Neural cell (in vitro differentiated cells): ENCODE results near the gene GTPBP4. TPM values are rescaled to one million over a fixed set of nuclear protein-coding genes. Genes with fewer than 3 reads are reported as not detected.

Experiments
- H2AFZ ChIP-seq: fragments of 200-600, 300-800 bp; sonication (generic), shearing (Covaris generic); 2 replicates; pipeline ENCODE4 v1.6.0; 2014; ENCODE audit warnings: low read depth, mild to moderate bottlenecking, antibody characterized with exemption, low read length, moderate library complexity
- H3F3A ChIP-seq: fragments of 200-600 bp; shearing (Covaris generic); 2 replicates; pipeline ENCODE4 v1.6.1; 2016; ENCODE audit warnings: mild to moderate bottlenecking, moderate library complexity, mixed read lengths, antibody characterized with exemption, low read length; ENCODE audit not compliant: insufficient read depth, poor library complexity, severe bottlenecking
- H3K27ac ChIP-seq: fragments of 200-600, 300-800 bp; sonication (generic), shearing (Covaris generic); 2 replicates; pipeline ENCODE4 v1.5.1; 2014; ENCODE audit warnings: mild to moderate bottlenecking, low read length, moderate library complexity
- H3K27me3 ChIP-seq: fragments of 300-800, 200-600 bp; sonication (generic), shearing (Covaris generic); 2 replicates; pipeline ENCODE4 v1.6.0; 2014; ENCODE audit warnings: mild to moderate bottlenecking, low read depth, low read length, moderate library complexity; ENCODE audit not compliant: insufficient read depth
- H3K36me3 ChIP-seq: fragments of 300-800, 200-600 bp; sonication (generic), shearing (Covaris generic); 2 replicates; pipeline ENCODE4 v1.5.1; 2014; ENCODE audit warnings: mild to moderate bottlenecking, antibody characterized with exemption, low read length, moderate library complexity; ENCODE audit not compliant: insufficient read depth
- H3K4me2 ChIP-seq: fragments of 300-800, 200-600 bp; sonication (generic), shearing (Covaris generic); 2 replicates; pipeline ENCODE4 v1.6.0; 2014; ENCODE audit warnings: mild to moderate bottlenecking, low read length
- H3K4me3 ChIP-seq: fragments of 300-800, 200-600 bp; sonication (generic), shearing (Covaris generic); 2 replicates; pipeline ENCODE4 v1.5.1; 2014; ENCODE audit warnings: mild to moderate bottlenecking, low read length, moderate library complexity
- H3K79me2 ChIP-seq: fragments of 200-600 bp; shearing (Covaris generic); replicated peaks from 2 replicates; pipeline ENCODE4 v1.6.0; 2014; ENCODE audit warnings: mild to moderate bottlenecking, low read length, moderate library complexity; ENCODE audit not compliant: insufficient read depth
- H3K9ac ChIP-seq: fragments of 300-800, 200-600 bp; sonication (generic), shearing (Covaris generic); 2 replicates; pipeline ENCODE4 v1.6.1; 2016; ENCODE audit warnings: mild to moderate bottlenecking, low read length, mixed read lengths
- H3K9me2 ChIP-seq: fragments of 200-600 bp; shearing (Covaris generic); 2 replicates; pipeline ENCODE4 v1.6.1; 2016; ENCODE audit warnings: mild to moderate bottlenecking, low read length, mixed read lengths; ENCODE audit not compliant: insufficient read depth
- H3K9me3 ChIP-seq: fragments of 200-600, 300-800 bp; sonication (generic), shearing (Covaris generic); 2 replicates; pipeline ENCODE4 v1.6.1; 2016; ENCODE audit warnings: mild to moderate bottlenecking, mixed run types, low read length, moderate library complexity, mixed read lengths
- H4K20me1 ChIP-seq: fragments of 200-600 bp; shearing (Covaris generic); 2 replicates; pipeline ENCODE4 v1.6.1; 2016; ENCODE audit warnings: mild to moderate bottlenecking, mixed run types; ENCODE audit not compliant: insufficient read depth
- CTCF ChIP-seq: fragments of 450-650 bp; IDR thresholded peaks from 2 replicates; pipeline ENCODE4 v1.5.1; 2014; ENCODE audit warnings: antibody characterized with exemption, mild to moderate bottlenecking, moderate library complexity; ENCODE audit not compliant: poor library complexity, severe bottlenecking
- EP300 ChIP-seq: fragments of 450-650 bp; conservative IDR thresholded peaks from 2 replicates; pipeline ENCODE4 v1.6.1; 2014; ENCODE audit warnings: antibody characterized with exemption, mild to moderate bottlenecking, moderate library complexity; ENCODE audit not compliant: poor library complexity, severe bottlenecking
- EZH2 ChIP-seq: fragments of 200-600, 300-800 bp; shearing (Covaris generic), sonication (generic); IDR thresholded peaks from 2 replicates; pipeline ENCODE4 v1.6.1; 2014; ENCODE audit warnings: antibody characterized with exemption, low read length, borderline replicate concordance, mild to moderate bottlenecking; ENCODE audit not compliant: insufficient read depth, poor library complexity, severe bottlenecking
- MXI1 ChIP-seq: fragments of 450-650 bp; conservative IDR thresholded peaks from 2 replicates; pipeline ENCODE4 v1.6.1; 2014; ENCODE audit warnings: antibody characterized with exemption, mild to moderate bottlenecking; ENCODE audit not compliant: poor library complexity, severe bottlenecking
- POLR2AphosphoS5 ChIP-seq: IDR thresholded peaks from 2 replicates; pipeline ENCODE4 v1.6.1; 2012
- RAD21 ChIP-seq: fragments of 450-650 bp; conservative IDR thresholded peaks from 2 replicates; pipeline ENCODE4 v1.6.1; 2014; ENCODE audit warnings: antibody characterized with exemption, mild to moderate bottlenecking, moderate library complexity
- REST ChIP-seq: IDR thresholded peaks from 2 replicates; pipeline ENCODE4 v1.6.1; 2012; ENCODE audit warnings: borderline replicate concordance
- SMC3 ChIP-seq: fragments of 450-650 bp; conservative IDR thresholded peaks from 2 replicates; pipeline ENCODE4 v1.6.1; 2014; ENCODE audit warnings: antibody characterized with exemption, mild to moderate bottlenecking, moderate library complexity; ENCODE audit not compliant: poor library complexity
- TAF1 ChIP-seq: IDR thresholded peaks from 2 replicates; pipeline ENCODE4 v1.6.1; 2012; ENCODE audit warnings: low read depth
- polyA plus RNA-seq: library from polyadenylated mRNA; depleted of rRNA; stranded (reverse); fragments of >200 nt; gene quantifications from 2 replicates; pipeline ENCODE4 v1.2.3, GENCODE V29; 2014

The GTPBP4 gene
- polyA plus RNA-seq, 1 donor from 2014 or later = 32.7 TPM

- Histone ChIP-seq H3K9me2 (no peaks in the 10 kb centered on the region), H3K79me2 (no peaks in the 10 kb centered on the region), H3K36me3 (no peaks in the 10 kb centered on the region), H3K9me3 (no peaks in the 10 kb centered on the region), H3K27me3 (no peaks in the 10 kb centered on the region), H2AFZ (no peak overlapping the region), H3K9ac (no peak overlapping the region), H4K20me1 (no peaks in the 10 kb centered on the region), H3K27ac (no peak overlapping the region), H3K4me3 (no peak overlapping the region), H3K4me2 (no peak overlapping the region), H3F3A (no peaks in the 10 kb centered on the region)
- no peak for TF ChIP-seq EZH2
- TF ChIP-seq REST = no peak
- no peak for TF ChIP-seq TAF1
Observed at GRCh38 chr10:971150-971542, 17.1 kb upstream of the GTPBP4 start.

GRCh38 chr10:971613-972012, 16.6 kb upstream of the GTPBP4 start:
- no peak overlapping the region for H3K4me3 ChIP-seq
- H2AFZ ChIP-seq = no peak overlapping the region
- TF ChIP-seq MXI1 (no peak), REST (no peak), SMC3 (no peak), EP300 (no peak), RAD21 (no peak), EZH2 (no peak), CTCF (no peak), POLR2AphosphoS5 (no peak), TAF1 (no peak)
- no peaks in the 10 kb centered on the region for H3F3A ChIP-seq
- no peaks in the 10 kb centered on the region for H3K9me2 ChIP-seq
- no peak overlapping the region for H3K27ac ChIP-seq
- H3K9ac ChIP-seq = no peak overlapping the region
- H3K9me3 ChIP-seq = no peaks in the 10 kb centered on the region
- H3K27me3 ChIP-seq = no peaks in the 10 kb centered on the region
- no peak overlapping the region for H3K4me2 ChIP-seq
- no peaks in the 10 kb centered on the region for H3K79me2 ChIP-seq
- no peaks in the 10 kb centered on the region for H3K36me3 ChIP-seq
- no peaks in the 10 kb centered on the region for H4K20me1 ChIP-seq
